ENCODE data around the gene ZFP64. TPM values are rescaled to one million over a fixed set of nuclear protein-coding genes. Genes with fewer than 3 reads are reported as not detected.

ZFP64 gene
- total RNA-seq, 1 experiment from 2014 or later: 16.0 TPM

DNA sequence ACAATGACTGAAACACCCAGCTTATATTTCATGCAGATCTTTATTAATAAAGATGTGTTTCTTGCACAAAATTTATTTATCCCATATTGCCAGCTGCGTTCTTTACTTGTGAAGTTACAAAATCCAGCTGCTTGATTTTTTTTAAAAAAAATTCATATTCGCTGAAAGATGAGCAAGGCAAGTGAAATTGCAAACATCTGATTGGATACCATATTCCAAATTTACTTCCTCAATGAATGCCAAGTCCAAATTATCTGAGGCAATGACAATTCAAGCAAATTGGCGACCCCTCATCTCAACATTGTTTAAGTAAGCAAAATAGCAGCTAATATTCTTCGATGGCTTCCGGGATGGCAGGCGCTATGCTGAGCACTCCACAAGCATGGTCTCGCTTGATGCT lies 37.7 kb downstream of the ZFP64 start:
- Histone ChIP-seq H3K9me3 (ENCODE audit: control insufficient read depth in 1 of 2, insufficient read depth in 1 of 2, low read depth in 1 of 2, low read length in 2 of 2) (peaks cover 3 to 4% of the 10 kb centered on the region in 2 experiments; a peak in 1 of 4 replicates), H3K27ac (ENCODE audit: low read depth, low read length) (no peak overlapping the region), H4K20me1 (ENCODE audit: insufficient read depth) (no peaks in the 10 kb centered on the region), H3K79me2 (ENCODE audit: insufficient read depth, low read length) (no peaks in the 10 kb centered on the region), H3K9me2 (ENCODE audit: insufficient read depth) (no peaks in the 10 kb centered on the region), H3K27me3 (ENCODE audit: insufficient read depth, low read length) (no peaks in the 10 kb centered on the region), H3K36me3 (ENCODE audit: control insufficient read depth in 1 of 2, insufficient read depth in 2 of 2, low read length in 2 of 2) (peaks cover 3 to 22% of the 10 kb centered on the region in 2 experiments), H3K9ac (ENCODE audit: low read length) (no peak overlapping the region), H3K4me3 (replicated peaks in 1 of 2; ENCODE audit: low read depth in 1 of 2, low read length in 2 of 2) (no peak overlapping the region), H3K4me2 (ENCODE audit: low read length) (no peak overlapping the region), H3K4me1 (ENCODE audit: control insufficient read depth in 1 of 2, insufficient read depth in 2 of 2, low read length in 2 of 2) (no peaks in the 10 kb centered on the region), H2AFZ (ENCODE audit: low read depth, low read length, poor library complexity, severe bottlenecking) (no peak overlapping the region)
- no TSS peak for BruUV-seq (replicated peaks)
- no peak for ATAC-seq
- ChIA-PET RAD21 (ENCODE audit: low non-redundant PET in 1 of 2, low total read pairs in 2 of 2, uncharacterized antibody in 2 of 2, unreplicated experiment in 2 of 2) (no interaction called here), POLR2A (no interaction called here), CTCF (no interaction called here)
- intact Hi-C loops (cut with micrococcal nuclease): no loop called here
- DNase-seq (ENCODE audit: low read depth, low spot score): no peak
- TF ChIP-seq JUND (IDR thresholded peaks at IDR 0.05) (no peak), ZNF274 (IDR thresholded peaks at IDR 0.05; ENCODE audit: low read depth, low read length) (no peak), CTCF (IDR thresholded peaks at IDR 0.05 in 2 of 3, conservative IDR thresholded peaks at IDR 0.05 in 1 of 3; ENCODE audit: borderline replicate concordance in 1 of 3, insufficient read depth in 1 of 3, low read depth in 2 of 3, low read length in 2 of 3) (no peak), CBX3 (IDR thresholded peaks at IDR 0.05; ENCODE audit: low read depth) (no peak), POLR2A (IDR thresholded peaks at IDR 0.05; ENCODE audit: borderline replicate concordance, extremely low read depth, insufficient read depth, insufficient read length) (no peak), EZH2phosphoT487 (IDR thresholded peaks at IDR 0.05; ENCODE audit: borderline replicate concordance) (no peak), RAD21 (IDR thresholded peaks at IDR 0.05; ENCODE audit: low read depth) (no peak), ZBTB33 (IDR thresholded peaks at IDR 0.05; ENCODE audit: extremely low read depth, insufficient replicate concordance, low read length) (no peak), SRF (IDR thresholded peaks at IDR 0.05; ENCODE audit: low read depth) (no peak), EZH2 (IDR thresholded peaks at IDR 0.05) (no peak)
- TF ChIP-seq, protein P1, sequence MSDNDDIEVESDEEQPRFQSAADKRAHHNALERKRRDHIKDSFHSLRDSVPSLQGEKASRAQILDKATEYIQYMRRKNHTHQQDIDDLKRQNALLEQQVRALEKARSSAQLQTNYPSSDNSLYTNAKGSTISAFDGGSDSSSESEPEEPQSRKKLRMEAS (IDR thresholded peaks at IDR 0.05): no peak

All from HCT116 (cell line).